Transverse colon (tissue), 3 donors: Measurements from ENCODE around the gene DNAJC3.
"Not testable (repeated sequence)": the region's sequence is repeated elsewhere in the genome, so short reads cannot be mapped to it uniquely, and the experiment has no call there.

ENCODE experiments used
- EP300 ChIP-seq: sonication (generic); formaldehyde crosslinking; IDR thresholded peaks from one replicate; pipeline ENCODE4 v1.6.1; 2017; ENCODE audit warnings: antibody characterized with exemption, low read depth
- POLR2A ChIP-seq: fragments of 450-650 bp; IDR thresholded peaks from one replicate; pipeline ENCODE4 v1.6.1; 2016; ENCODE audit warnings: antibody characterized with exemption, mild to moderate bottlenecking, moderate library complexity
- TF ChIP-seq, protein P1 (sequence below), 5 experiments: fragments of 200-600 bp in 3 of 5; fragments of 450-650 bp in 2 of 5; sonication (generic) in 3 of 5; IDR thresholded peaks; 1 replicate in 2 of 5; 2 replicates in 3 of 5; pipeline ENCODE4 v1.5.1; 2016 to 2017; ENCODE audit warnings: antibody characterized with exemption in 5 of 5, inconsistent platforms in 3 of 5, mild to moderate bottlenecking in 2 of 5, moderate library complexity in 1 of 5

DNA sequence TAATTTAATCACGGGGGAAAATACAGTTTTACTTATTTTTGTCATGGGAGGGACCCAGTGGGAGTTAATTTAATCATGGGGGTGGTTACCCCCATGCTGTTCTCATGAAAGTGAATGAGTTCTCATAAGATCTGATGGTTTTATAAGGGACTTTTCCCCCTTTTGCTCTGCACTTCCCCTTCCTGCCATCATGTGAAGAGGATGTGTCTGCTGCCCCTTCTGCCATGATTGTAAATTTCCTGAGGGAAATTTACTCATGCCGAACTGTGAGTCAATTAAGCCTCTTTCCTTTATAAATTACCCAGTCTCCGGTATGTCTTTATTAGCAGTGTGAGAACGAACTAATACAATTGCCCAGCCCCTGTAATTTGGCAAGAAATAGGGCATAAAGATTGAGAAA is 35.9 kb downstream of the DNAJC3 start:
- TF ChIP-seq, protein P1, sequence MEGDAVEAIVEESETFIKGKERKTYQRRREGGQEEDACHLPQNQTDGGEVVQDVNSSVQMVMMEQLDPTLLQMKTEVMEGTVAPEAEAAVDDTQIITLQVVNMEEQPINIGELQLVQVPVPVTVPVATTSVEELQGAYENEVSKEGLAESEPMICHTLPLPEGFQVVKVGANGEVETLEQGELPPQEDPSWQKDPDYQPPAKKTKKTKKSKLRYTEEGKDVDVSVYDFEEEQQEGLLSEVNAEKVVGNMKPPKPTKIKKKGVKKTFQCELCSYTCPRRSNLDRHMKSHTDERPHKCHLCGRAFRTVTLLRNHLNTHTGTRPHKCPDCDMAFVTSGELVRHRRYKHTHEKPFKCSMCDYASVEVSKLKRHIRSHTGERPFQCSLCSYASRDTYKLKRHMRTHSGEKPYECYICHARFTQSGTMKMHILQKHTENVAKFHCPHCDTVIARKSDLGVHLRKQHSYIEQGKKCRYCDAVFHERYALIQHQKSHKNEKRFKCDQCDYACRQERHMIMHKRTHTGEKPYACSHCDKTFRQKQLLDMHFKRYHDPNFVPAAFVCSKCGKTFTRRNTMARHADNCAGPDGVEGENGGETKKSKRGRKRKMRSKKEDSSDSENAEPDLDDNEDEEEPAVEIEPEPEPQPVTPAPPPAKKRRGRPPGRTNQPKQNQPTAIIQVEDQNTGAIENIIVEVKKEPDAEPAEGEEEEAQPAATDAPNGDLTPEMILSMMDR (IDR thresholded peaks at IDR 0.05) = not testable (repeated sequence)
- TF ChIP-seq EP300, POLR2A: not testable (repeated sequence)
